CD1c-positive myeloid dendritic cell (primary cell): ENCODE results near the gene SEPTIN8.

ENCODE experiments used
- DNase-seq: peaks from one replicate; pipeline ENCODE4 v3.0.0-alpha.2; 2016; ENCODE audit errors: extremely low spot score

Gene SEPTIN8

GRCh38 chr5:132777209-132778069, at the start of gene SEPTIN8:
Gene SEPTIN8 (minus strand): TSS chr5:132777239. CDS start chr5:132777137, 102 bp downstream.
- DNase-seq: peak; percentile 67

- no peak for DNase-seq
Observed at GRCh38 chr5:132826424-132827082, 49.5 kb upstream of the SEPTIN8 start.

- no peak for DNase-seq
Observed at GRCh38 chr5:132825834-132826391, 48.9 kb upstream of the SEPTIN8 start.

- no peak for DNase-seq
Observed at GRCh38 chr5:132825033-132825833, 48.2 kb upstream of the SEPTIN8 start.

- DNase-seq: no peak
Observed at GRCh38 chr5:132824426-132824825, 47.4 kb upstream of the SEPTIN8 start.

GRCh38 chr5:132823481-132824050, 46.5 kb upstream of the SEPTIN8 start:
- no peak for DNase-seq

GRCh38 chr5:132822650-132823480, 45.8 kb upstream of the SEPTIN8 start:
- no peak for DNase-seq

- no peak for DNase-seq
Observed at GRCh38 chr5:132821791-132822190, 44.8 kb upstream of the SEPTIN8 start.

- DNase-seq: no peak
Observed at GRCh38 chr5:132821350-132821749, 44.3 kb upstream of the SEPTIN8 start.

- peak; percentile 93 for DNase-seq
Observed at GRCh38 chr5:132820162-132820754, 43.2 kb upstream of the SEPTIN8 start.

GRCh38 chr5:132819468-132819867, 42.4 kb upstream of the SEPTIN8 start:
- no peak for DNase-seq

- no peak for DNase-seq
Observed at GRCh38 chr5:132817011-132817410, 40.0 kb upstream of the SEPTIN8 start.

- no peak for DNase-seq
Observed at GRCh38 chr5:132816554-132816953, 39.5 kb upstream of the SEPTIN8 start.

- DNase-seq: no peak
Observed at GRCh38 chr5:132816083-132816482, 39.0 kb upstream of the SEPTIN8 start.

- DNase-seq: no peak
Observed at GRCh38 chr5:132815454-132815853, 38.4 kb upstream of the SEPTIN8 start.

GRCh38 chr5:132814503-132815294, 37.7 kb upstream of the SEPTIN8 start:
- no peak for DNase-seq

GRCh38 chr5:132813599-132814502, 36.8 kb upstream of the SEPTIN8 start:
- DNase-seq: no peak
